HL-60 (cell line): ENCODE results near the gene ANKS1B.
A peak's percentile ranks its signal among the peaks of the same experiment; 100 is the strongest.

Experiments
- GABPA ChIP-seq: IDR thresholded peaks from 2 replicates; pipeline ENCODE4 v1.6.1; 2012; ENCODE audit warnings: low read depth
- POLR2AphosphoS5 ChIP-seq: IDR thresholded peaks from 2 replicates; pipeline ENCODE4 v1.6.1; 2012; ENCODE audit warnings: low read depth
- REST ChIP-seq: IDR thresholded peaks from 2 replicates; pipeline ENCODE4 v1.6.1; 2012; ENCODE audit warnings: low read depth; ENCODE audit not compliant: insufficient replicate concordance
- SPI1 ChIP-seq: IDR thresholded peaks from 2 replicates; pipeline ENCODE4 v1.6.1; 2012; ENCODE audit warnings: low read depth, mild to moderate bottlenecking, borderline replicate concordance
- TF ChIP-seq, protein P1 (sequence below): IDR thresholded peaks from one replicate; pipeline ENCODE4 v1.5.1; 2011; ENCODE audit warnings: low read length, control low read depth, inconsistent platforms; ENCODE audit not compliant: insufficient read depth

GRCh38 chr12:98901189-98901588 lies 1083.5 kb downstream of the ANKS1B start:
- TF ChIP-seq REST = peak; percentile 93
- TF ChIP-seq, protein P1, sequence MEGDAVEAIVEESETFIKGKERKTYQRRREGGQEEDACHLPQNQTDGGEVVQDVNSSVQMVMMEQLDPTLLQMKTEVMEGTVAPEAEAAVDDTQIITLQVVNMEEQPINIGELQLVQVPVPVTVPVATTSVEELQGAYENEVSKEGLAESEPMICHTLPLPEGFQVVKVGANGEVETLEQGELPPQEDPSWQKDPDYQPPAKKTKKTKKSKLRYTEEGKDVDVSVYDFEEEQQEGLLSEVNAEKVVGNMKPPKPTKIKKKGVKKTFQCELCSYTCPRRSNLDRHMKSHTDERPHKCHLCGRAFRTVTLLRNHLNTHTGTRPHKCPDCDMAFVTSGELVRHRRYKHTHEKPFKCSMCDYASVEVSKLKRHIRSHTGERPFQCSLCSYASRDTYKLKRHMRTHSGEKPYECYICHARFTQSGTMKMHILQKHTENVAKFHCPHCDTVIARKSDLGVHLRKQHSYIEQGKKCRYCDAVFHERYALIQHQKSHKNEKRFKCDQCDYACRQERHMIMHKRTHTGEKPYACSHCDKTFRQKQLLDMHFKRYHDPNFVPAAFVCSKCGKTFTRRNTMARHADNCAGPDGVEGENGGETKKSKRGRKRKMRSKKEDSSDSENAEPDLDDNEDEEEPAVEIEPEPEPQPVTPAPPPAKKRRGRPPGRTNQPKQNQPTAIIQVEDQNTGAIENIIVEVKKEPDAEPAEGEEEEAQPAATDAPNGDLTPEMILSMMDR = no peak
- TF ChIP-seq POLR2AphosphoS5 = no peak
- no peak for TF ChIP-seq GABPA
- no peak for TF ChIP-seq SPI1
